DMS114 treated with DMSO at 0.1 percent for 48 hours (cell line): ENCODE data around the gene MED26.

Experiments
- DNase-seq: peaks from one replicate; lab custom pipeline; 2025; ENCODE audit not compliant: unreplicated experiment; lab: John Stamatoyannopoulos, UW

Gene MED26

DNA sequence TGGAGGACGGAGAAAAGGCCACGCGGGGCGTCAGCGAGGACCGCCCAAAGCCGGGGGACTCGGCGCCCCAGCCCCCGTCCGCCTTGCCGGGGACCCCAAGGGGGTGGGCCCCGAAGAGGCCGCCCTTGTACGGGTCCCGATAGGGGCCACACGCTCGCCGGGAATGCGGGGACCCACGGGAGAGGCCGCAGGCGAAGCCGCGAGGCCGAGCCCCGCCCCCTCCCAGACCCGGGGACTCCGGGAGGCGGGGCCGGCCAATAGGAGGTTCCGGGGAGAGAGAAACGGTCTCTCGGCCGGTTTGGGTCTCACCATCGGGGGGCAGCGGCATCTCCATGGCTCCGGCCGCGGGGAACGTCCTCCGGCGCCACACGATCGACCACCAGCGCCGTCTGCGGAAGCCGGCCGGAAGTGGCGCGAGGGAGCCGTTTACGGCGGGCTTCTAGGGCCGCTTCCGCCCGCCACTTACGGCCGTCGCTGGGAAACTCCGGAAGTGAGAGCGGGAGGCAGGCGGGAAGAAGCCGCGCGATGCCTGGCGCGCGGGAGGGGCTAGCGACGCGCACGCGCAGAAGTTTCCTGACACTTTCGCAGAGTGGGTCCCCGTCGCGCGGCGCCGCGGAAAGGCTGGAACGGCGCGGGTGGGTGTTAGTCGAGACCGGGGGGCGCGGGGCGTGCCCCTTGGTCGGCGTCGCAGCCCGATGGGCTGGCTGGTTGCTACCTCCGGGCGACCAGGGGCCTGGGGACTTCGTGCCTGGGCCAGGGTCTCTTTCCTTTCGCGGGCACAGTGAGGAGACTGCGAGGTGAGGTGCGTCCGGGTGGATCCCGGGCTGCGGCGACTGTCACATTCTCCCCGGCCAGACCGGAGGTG lies 85.7 kb downstream of the MED26 start, which contains the start of gene CHERP:
Gene CHERP (minus strand): TSS at position 393 of the 865 bp plus-strand sequence. CDS start 59 bp downstream, at position 334.
- DNase-seq: peak; percentile 92

DNA sequence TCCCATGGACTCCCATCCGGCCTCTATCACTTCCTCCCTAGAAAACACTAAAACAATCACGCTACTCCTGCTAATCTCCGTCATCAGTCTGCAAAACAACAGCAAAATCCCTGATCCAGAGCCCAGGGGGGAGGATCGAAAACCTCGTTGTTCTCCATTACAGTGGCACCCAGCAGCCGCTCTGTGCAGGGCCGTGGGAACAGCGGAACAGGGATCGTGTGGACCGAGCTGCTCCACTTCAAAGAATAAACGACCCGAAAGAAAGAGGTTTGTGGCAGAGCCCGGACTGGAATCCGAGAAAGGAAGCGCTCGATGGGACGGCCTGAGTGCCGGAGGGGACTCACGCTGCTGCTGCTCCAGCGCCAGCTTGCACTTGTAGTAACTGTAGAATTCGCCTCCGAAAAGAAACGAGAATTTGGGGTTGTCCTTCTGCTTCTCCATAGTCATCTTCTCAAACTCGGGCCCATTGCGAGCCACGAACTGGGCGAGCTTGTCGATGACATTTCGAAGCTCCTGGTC lies 86.4 kb downstream of the MED26 start:
- DNase-seq: no peak

DNA sequence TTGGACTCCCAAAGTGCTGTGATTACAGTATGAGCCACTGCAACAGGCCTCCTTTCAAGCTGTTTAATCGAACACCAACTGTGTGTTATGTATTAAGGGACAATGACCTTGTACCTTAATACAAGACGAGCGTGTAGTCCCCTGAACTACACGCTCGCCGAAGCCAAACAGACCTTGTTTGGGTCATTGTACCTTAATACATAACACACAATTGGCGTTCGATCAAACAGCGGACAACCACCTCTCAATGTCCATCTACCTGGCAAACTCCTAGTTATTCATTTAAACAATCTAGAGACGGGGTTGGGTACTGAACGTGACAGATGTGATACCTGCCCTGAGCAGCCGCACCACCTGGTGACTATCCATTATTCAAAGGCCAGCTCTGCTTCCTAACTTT lies 87.1 kb downstream of the MED26 start:
- no peak for DNase-seq

DNA sequence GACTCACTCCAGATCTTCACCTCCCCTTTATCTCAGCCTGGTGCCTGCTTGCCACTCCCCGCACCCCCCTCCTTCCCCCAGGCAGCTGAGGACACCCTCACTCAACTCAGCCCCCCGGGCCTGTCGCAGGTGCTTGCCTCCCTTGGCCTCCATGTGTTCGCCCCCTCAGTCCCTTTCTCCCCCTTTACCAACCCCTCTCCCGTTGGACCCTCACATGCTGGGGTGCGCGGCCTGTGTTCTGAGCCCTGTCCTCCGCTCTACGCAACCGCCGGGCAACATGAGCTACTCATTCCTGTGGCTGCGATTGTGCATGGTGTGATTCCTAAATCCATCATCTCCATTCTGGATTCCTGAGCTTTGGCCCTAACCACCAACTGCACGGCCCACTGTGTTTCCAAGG lies 90.9 kb downstream of the MED26 start:
- DNase-seq: no peak

- DNase-seq: no peak
Measured at GRCh38 chr19:16536130-16536529, 91.9 kb downstream of the MED26 start.

DNA sequence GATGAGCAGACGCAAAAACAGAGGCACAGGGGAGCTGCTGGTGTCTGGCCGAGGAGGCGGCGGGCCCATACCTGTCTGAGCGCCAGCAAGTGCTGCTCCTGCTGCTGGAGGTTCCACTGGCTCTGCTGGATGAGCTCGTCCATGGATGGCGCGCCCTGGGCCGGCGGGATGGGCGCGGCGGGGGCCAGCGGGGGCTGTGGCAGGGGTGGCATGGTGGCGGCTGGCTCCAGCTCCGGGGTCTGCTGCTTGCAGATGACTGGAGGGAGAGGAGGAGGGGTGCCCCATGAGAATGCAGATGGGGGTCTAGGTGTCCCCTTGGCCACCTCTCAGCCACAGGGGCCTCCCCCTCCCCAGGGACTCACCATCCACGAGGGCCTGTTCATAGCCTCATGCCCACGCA lies 92.6 kb downstream of the MED26 start:
- DNase-seq: no peak

- DNase-seq: no peak
Measured at GRCh38 chr19:16532440-16533234, 95.4 kb downstream of the MED26 start.

- no peak for DNase-seq
Measured at GRCh38 chr19:16531380-16531669, 96.7 kb downstream of the MED26 start.

DNA sequence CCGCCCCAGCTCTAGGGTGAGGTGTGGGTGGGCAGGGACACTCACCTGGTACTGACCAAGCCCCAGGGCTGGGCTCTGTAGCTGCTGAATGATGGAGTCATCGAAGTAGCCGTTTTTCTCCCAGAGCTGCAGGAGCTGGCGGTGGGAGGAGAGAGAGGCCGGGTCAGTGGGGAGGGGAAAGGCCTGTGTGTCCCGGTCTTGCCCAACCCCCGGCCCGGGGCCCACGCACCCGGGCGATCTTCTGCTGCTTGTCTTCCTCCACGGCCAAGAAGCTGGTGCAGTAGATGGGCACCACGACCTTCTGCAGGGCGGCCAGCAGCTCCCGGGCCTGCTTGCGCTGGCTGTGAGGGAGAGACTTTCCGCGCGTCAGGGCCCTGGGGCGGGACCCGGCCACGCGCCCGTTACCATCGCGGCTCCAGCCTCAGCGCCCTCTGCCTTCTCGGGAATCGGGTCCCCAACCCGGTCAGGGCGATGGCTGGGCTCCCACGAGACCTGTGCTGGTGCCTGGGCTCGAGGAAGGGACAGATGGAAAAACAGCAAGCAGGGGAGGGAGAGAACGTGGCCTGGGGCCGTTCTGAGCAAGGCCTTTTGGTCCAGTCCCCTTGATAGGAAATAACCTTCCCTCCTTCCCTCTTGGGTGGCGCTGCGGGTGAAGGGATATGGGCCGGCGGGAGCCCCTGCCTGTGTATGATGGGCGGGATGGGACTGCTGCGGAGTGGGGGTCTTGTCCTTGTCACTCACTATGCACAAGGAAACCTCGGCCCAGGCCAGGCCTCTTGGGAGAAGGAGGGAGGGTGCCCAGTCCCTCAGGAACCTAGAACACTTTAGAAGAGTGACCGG lies 97.2 kb downstream of the MED26 start:
- no peak for DNase-seq

- DNase-seq: no peak
Measured at GRCh38 chr19:16529466-16530144, 98.4 kb downstream of the MED26 start.

DNA sequence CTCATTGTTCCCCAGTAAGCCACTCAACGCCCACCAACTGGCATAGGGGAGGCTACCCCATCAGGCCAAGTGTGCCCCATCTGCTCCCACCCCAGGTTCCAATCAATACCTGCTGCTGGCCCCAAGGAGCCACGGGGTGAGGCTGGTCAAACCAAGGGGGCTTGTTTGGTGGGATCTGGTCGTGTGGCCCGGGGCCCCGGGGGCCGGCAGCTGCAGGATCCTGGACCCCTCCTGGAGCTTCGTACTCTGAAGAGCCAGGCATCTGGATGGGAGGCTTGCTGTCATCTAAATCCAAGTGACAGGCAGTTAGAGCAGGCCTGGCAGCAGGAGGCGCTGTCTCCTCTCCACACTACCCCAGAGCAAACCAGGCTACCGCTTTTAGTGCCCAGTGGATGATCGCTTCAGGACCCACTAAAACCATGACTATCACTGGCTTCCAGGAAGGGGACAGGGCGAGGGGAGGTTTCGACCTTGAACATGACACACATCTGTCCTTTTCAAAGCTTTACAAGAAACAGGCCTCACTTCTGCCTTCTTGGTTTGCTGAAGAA lies 100.0 kb downstream of the MED26 start:
- no peak for DNase-seq

DNA sequence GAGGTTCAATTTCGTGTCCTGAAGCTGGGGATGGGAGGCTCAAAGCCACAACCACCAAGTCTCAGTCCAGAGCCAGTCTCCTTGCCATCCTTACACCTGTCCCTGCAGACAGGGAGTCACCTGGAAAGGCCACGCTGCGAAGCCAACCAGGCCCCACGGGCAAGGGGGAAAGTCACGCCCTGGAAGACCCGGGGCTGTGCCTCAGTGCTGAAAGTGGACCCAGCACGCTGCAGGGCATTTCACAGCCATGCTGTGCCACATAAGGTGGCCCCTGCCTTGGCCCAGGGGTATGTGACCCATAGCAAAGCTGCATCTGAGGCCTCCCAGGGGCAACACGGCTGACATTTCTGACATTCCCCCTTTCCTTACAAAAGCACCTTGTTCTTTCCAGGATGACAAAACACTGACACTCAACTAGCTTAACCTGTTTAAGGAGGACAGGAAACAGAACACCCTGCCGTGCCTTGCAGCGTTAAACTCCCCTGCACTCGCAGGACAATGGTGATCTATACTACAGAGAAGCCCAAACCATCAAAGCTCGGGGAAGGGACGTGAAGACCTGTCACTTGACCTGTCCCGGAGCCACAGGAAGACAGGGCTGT lies 100.6 kb downstream of the MED26 start:
- no peak for DNase-seq

GRCh38 chr19:16525751-16526481 lies 102.1 kb downstream of the MED26 start:
- DNase-seq: no peak

DNA sequence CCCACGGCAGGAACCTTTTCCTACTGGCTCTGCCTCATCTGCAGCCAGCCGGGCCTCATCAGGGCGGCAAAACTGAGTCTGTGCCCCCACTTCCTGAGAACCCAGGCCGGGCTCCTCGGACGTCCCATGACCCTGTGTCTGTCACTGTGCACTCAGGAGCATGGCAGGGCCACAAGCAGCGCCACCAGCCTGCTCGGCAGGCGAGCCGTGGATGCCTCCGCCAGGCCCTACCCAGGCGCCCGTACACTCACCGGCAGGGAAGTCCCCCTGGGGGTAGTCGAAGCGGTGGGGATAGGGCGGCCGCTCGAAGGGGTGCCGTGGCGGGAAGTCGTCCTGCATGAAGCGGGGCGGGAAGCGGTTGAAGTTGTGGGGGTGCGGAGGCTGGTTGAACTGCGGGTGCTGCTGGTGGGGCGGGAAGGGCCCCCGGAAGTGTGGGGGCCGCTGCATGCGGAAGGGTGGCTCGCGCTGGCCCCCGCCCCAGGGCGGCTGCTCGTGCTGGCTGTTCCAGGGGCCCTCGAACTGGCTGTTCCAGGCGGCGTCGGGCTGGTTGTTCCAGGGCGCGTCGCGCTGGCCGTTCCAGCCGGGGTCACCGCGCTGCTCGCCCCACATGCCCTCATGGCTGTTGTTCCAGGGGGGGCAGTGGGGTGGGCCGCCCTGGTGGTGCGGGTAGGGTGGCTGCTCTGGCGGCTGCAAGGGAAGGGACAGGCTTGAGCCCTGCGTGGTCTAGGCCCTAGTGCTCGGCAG lies 102.8 kb downstream of the MED26 start:
- DNase-seq: no peak
